ENCODE measurements around the gene WNT1. TPM values are rescaled to one million over a fixed set of nuclear protein-coding genes. Genes with fewer than 3 reads are reported as not detected.

WNT1 gene
- polyA plus RNA-seq, result 1 to 10 TPM in 1 of 3 donors, under 1 TPM in 1, not detected in 1; 0.86 to 1.2 TPM

- H3K27ac Mint-ChIP-seq, result peak within 1 kb of the TSS; percentile 34 to 95 (median 92)
- H3K27me3 Mint-ChIP-seq (ENCODE audit: low read depth in 3 of 3), result peaks cover 26 to 49% (median 43%) of the 10 kb centered on the region in 3 donors
- DNase-seq, result peak; percentile 51 to 59 (median 56)
- peaks cover 54 to 56% of the 10 kb centered on the region in 2 donors for H3K4me1 Mint-ChIP-seq
- H3K36me3 Mint-ChIP-seq, result no peaks in the 10 kb centered on the region
- H3K9me3 Mint-ChIP-seq, result no peaks in the 10 kb centered on the region
- H3K4me3 Mint-ChIP-seq, result peak within 1 kb of the TSS; percentile 86 to 94 (median 89)
Measured at GRCh38 chr12:48978291-48978740, at the start of gene WNT1. WNT1 (plus strand) TSS chr12:48978322; CDS start chr12:48978651, 329 bp downstream.

- H3K9me3 Mint-ChIP-seq, result no peaks in the 10 kb centered on the region
- H3K4me3 Mint-ChIP-seq, result peak overlapping the region in 1 of 5 donors; percentile 47
- peaks cover 11 to 19% (median 15%) of the 10 kb centered on the region in 3 donors for H3K36me3 Mint-ChIP-seq
- peak overlapping the region; percentile 4 to 90 (median 52) for H3K27ac Mint-ChIP-seq
- peaks cover 68 to 71% of the 10 kb centered on the region in 2 donors for H3K4me1 Mint-ChIP-seq
- H3K27me3 Mint-ChIP-seq (ENCODE audit: low read depth in 3 of 3), result peaks cover 7 to 20% (median 19%) of the 10 kb centered on the region in 3 donors
- no peak for DNase-seq
Measured at GRCh38 chr12:48929551-48929950, 48.6 kb upstream of the WNT1 start.

- H3K27ac Mint-ChIP-seq, result peak overlapping the region; percentile 10 to 90 (median 72)
- H3K4me3 Mint-ChIP-seq, result peak overlapping the region; percentile 2 to 71 (median 46)
- H3K36me3 Mint-ChIP-seq, result peaks cover 9 to 19% (median 15%) of the 10 kb centered on the region in 3 donors
- peaks cover 7 to 11% (median 11%) of the 10 kb centered on the region in 3 donors for H3K27me3 Mint-ChIP-seq (ENCODE audit: low read depth in 3 of 3)
- DNase-seq, result no peak
- H3K4me1 Mint-ChIP-seq, result peaks cover 74 to 76% of the 10 kb centered on the region in 2 donors
- no peaks in the 10 kb centered on the region for H3K9me3 Mint-ChIP-seq
Measured at GRCh38 chr12:48930475-48930874, 47.6 kb upstream of the WNT1 start.

- peak overlapping the region; percentile 97 to 100 (median 98) for H3K27ac Mint-ChIP-seq
- H3K4me3 Mint-ChIP-seq, result peak overlapping the region; percentile 83 to 93 (median 88)
- H3K9me3 Mint-ChIP-seq, result no peaks in the 10 kb centered on the region
- H3K36me3 Mint-ChIP-seq, result peaks cover 12 to 19% (median 15%) of the 10 kb centered on the region in 3 donors
- peak; percentile 49 to 61 (median 55) for DNase-seq
- H3K27me3 Mint-ChIP-seq (ENCODE audit: low read depth in 3 of 3), result peaks cover 2 to 9% (median 3%) of the 10 kb centered on the region in 3 donors
- peaks cover 72 to 73% of the 10 kb centered on the region in 2 donors for H3K4me1 Mint-ChIP-seq
Measured at GRCh38 chr12:48932878-48933277, 45.2 kb upstream of the WNT1 start.

- H3K4me3 Mint-ChIP-seq, result peak overlapping the region; percentile 83 to 93 (median 88)
- H3K27ac Mint-ChIP-seq, result peak overlapping the region; percentile 97 to 100 (median 98)
- H3K36me3 Mint-ChIP-seq, result peaks cover 12 to 28% (median 19%) of the 10 kb centered on the region in 3 donors
- peaks cover 2 to 9% (median 3%) of the 10 kb centered on the region in 3 donors for H3K27me3 Mint-ChIP-seq (ENCODE audit: low read depth in 3 of 3)
- DNase-seq, result peak; percentile 79 to 84 (median 81)
- H3K4me1 Mint-ChIP-seq, result peaks cover 69 to 72% of the 10 kb centered on the region in 2 donors
- no peaks in the 10 kb centered on the region for H3K9me3 Mint-ChIP-seq
Measured at GRCh38 chr12:48933664-48934311, 44.3 kb upstream of the WNT1 start.

- Mint-ChIP-seq H3K27ac (peak overlapping the region; percentile 97 to 100 (median 98)), H3K9me3 (no peaks in the 10 kb centered on the region), H3K27me3 (ENCODE audit: low read depth in 3 of 3) (peaks cover 2 to 9% (median 3%) of the 10 kb centered on the region in 3 donors), H3K4me3 (peak overlapping the region; percentile 83 to 93 (median 88)), H3K4me1 (peaks cover 69 to 70% of the 10 kb centered on the region in 2 donors), H3K36me3 (peaks cover 12 to 33% (median 23%) of the 10 kb centered on the region in 3 donors)
- no peak for DNase-seq
Measured at GRCh38 chr12:48934312-48934706, 43.8 kb upstream of the WNT1 start.

GRCh38 chr12:48936379-48936979 lies 41.6 kb upstream of the WNT1 start:
- no peaks in the 10 kb centered on the region for H3K9me3 Mint-ChIP-seq
- H3K4me3 Mint-ChIP-seq, result no peak overlapping the region
- H3K27ac Mint-ChIP-seq, result peak overlapping the region; percentile 84 to 99 (median 98)
- peak; percentile 82 to 84 (median 82) for DNase-seq
- H3K4me1 Mint-ChIP-seq, result peaks cover 49 to 51% of the 10 kb centered on the region in 2 donors
- peaks cover 0 to 9% (median 2%) of the 10 kb centered on the region in 3 donors for H3K27me3 Mint-ChIP-seq (ENCODE audit: low read depth in 3 of 3)
- peaks cover 0 to 39% (median 9%) of the 10 kb centered on the region in 3 donors for H3K36me3 Mint-ChIP-seq

GRCh38 chr12:48937170-48937569 lies 41.0 kb upstream of the WNT1 start:
- peaks cover 47 to 49% of the 10 kb centered on the region in 2 donors for H3K4me1 Mint-ChIP-seq
- no peak overlapping the region for H3K4me3 Mint-ChIP-seq
- no peak for DNase-seq
- H3K9me3 Mint-ChIP-seq, result no peaks in the 10 kb centered on the region
- peaks cover 0 to 9% (median 2%) of the 10 kb centered on the region in 3 donors for H3K27me3 Mint-ChIP-seq (ENCODE audit: low read depth in 3 of 3)
- H3K36me3 Mint-ChIP-seq, result peaks cover 0 to 39% (median 9%) of the 10 kb centered on the region in 3 donors
- peak overlapping the region; percentile 32 to 99 (median 62) for H3K27ac Mint-ChIP-seq

GRCh38 chr12:48938805-48939204 lies 39.3 kb upstream of the WNT1 start:
- peaks cover 32 to 38% of the 10 kb centered on the region in 2 donors for H3K4me1 Mint-ChIP-seq

GRCh38 chr12:48940181-48940580 lies 37.9 kb upstream of the WNT1 start:
- Mint-ChIP-seq H3K27ac (peak overlapping the region in 1 of 6 donors; percentile 76), H3K4me3 (no peak overlapping the region), H3K27me3 (ENCODE audit: low read depth in 3 of 3) (peaks cover 0 to 2% (median 0%) of the 10 kb centered on the region in 3 donors), H3K9me3 (no peaks in the 10 kb centered on the region), H3K36me3 (peaks cover 0 to 39% (median 9%) of the 10 kb centered on the region in 3 donors), H3K4me1 (peaks cover 24 to 25% of the 10 kb centered on the region in 2 donors)
- DNase-seq, result no peak

More at GRCh38 chr12:48938805-48939204, 39.3 kb upstream of the WNT1 start:
- peaks cover 0 to 3% (median 0%) of the 10 kb centered on the region in 3 donors for H3K27me3 Mint-ChIP-seq (ENCODE audit: low read depth in 3 of 3)
- no peak for DNase-seq
- H3K36me3 Mint-ChIP-seq, result peaks cover 0 to 39% (median 9%) of the 10 kb centered on the region in 3 donors
- H3K27ac Mint-ChIP-seq, result peak overlapping the region in 1 of 6 donors; percentile 24
- H3K9me3 Mint-ChIP-seq, result no peaks in the 10 kb centered on the region
- no peak overlapping the region for H3K4me3 Mint-ChIP-seq

- H3K9me3 Mint-ChIP-seq, result no peaks in the 10 kb centered on the region
- peaks cover 0 to 29% (median 12%) of the 10 kb centered on the region in 3 donors for H3K36me3 Mint-ChIP-seq
- peak overlapping the region in 1 of 6 donors; percentile 1 for H3K27ac Mint-ChIP-seq
- H3K4me3 Mint-ChIP-seq, result no peak overlapping the region
- H3K4me1 Mint-ChIP-seq, result peaks cover 7 to 24% of the 10 kb centered on the region in 2 donors
- no peak for DNase-seq
- peaks cover 0 to 2% (median 0%) of the 10 kb centered on the region in 3 donors for H3K27me3 Mint-ChIP-seq (ENCODE audit: low read depth in 3 of 3)
Measured at GRCh38 chr12:48943221-48943620, 34.9 kb upstream of the WNT1 start.

GRCh38 chr12:48946205-48946604 lies 31.9 kb upstream of the WNT1 start:
- Mint-ChIP-seq H3K4me3 (no peak overlapping the region), H3K36me3 (peaks cover 4 to 8% (median 4%) of the 10 kb centered on the region in 3 donors), H3K4me1 (peaks cover 7 to 24% of the 10 kb centered on the region in 2 donors), H3K27me3 (ENCODE audit: low read depth in 3 of 3) (peaks cover 0 to 2% (median 0%) of the 10 kb centered on the region in 3 donors), H3K9me3 (no peaks in the 10 kb centered on the region), H3K27ac (no peak overlapping the region)
- DNase-seq, result no peak

GRCh38 chr12:48946943-48947342 lies 31.2 kb upstream of the WNT1 start:
- H3K4me1 Mint-ChIP-seq, result peaks cover 7 to 24% of the 10 kb centered on the region in 2 donors
- H3K27me3 Mint-ChIP-seq (ENCODE audit: low read depth in 3 of 3), result peaks cover 0 to 2% (median 0%) of the 10 kb centered on the region in 3 donors
- H3K9me3 Mint-ChIP-seq, result no peaks in the 10 kb centered on the region
- peaks cover 4 to 8% (median 4%) of the 10 kb centered on the region in 3 donors for H3K36me3 Mint-ChIP-seq
- H3K27ac Mint-ChIP-seq, result no peak overlapping the region
- no peak overlapping the region for H3K4me3 Mint-ChIP-seq
- DNase-seq, result no peak

All from immature natural killer cell (primary cell).